SK-N-SH treated with all-trans-retinoic acid at 6 μM for 48 hours (cell line): ENCODE measurements around the gene CDKN2D.

ENCODE experiments used
- ATAC-seq: fragments of 200-7000 bp; cut with Tn5 transposase; 3 replicates; pipeline ENCODE4 v1.9.1; 2020; ENCODE audit warnings: mild to moderate bottlenecking, moderate library complexity
- ARNTL ChIP-seq: fragments of 450-650 bp; formaldehyde crosslinking; IDR thresholded peaks from 2 replicates; pipeline ENCODE4 v1.5.0; 2020; ENCODE audit warnings: low read depth, mild to moderate bottlenecking, moderate library complexity, borderline replicate concordance
- BACH2 ChIP-seq: fragments of 250-450 bp; sonication (Bioruptor Pico); IDR thresholded peaks from 2 replicates; pipeline ENCODE4 v1.9.0; 2021; ENCODE audit warnings: mild to moderate bottlenecking, borderline replicate concordance
- CSDC2 ChIP-seq: fragments of 250-450 bp; sonication (Bioruptor Pico); IDR thresholded peaks from 2 replicates; pipeline ENCODE4 v1.5.0; 2020; ENCODE audit warnings: mild to moderate bottlenecking, moderate library complexity
- ESRRG ChIP-seq: fragments of 250-450 bp; sonication (Bioruptor Pico); IDR thresholded peaks from 2 replicates; pipeline ENCODE4 v1.6.1; 2021; ENCODE audit warnings: mild to moderate bottlenecking
- GLIS3 ChIP-seq: fragments of 250-450 bp; sonication (Bioruptor Pico); IDR thresholded peaks from 2 replicates; pipeline ENCODE4 v1.5.0; 2020; ENCODE audit warnings: mild to moderate bottlenecking, moderate library complexity
- ISL1 ChIP-seq: fragments of 250-450 bp; sonication (Bioruptor Pico); IDR thresholded peaks from 2 replicates; pipeline ENCODE4 v2.1.2; 2022; ENCODE audit warnings: mild to moderate bottlenecking, moderate library complexity
- OSR1 ChIP-seq: fragments of 250-450 bp; sonication (Bioruptor Pico); IDR thresholded peaks from 2 replicates; pipeline ENCODE4 v1.8.0; 2022; ENCODE audit warnings: moderate library complexity, mild to moderate bottlenecking, inconsistent platforms
- PPARA ChIP-seq: fragments of 250-450 bp; sonication (Bioruptor Pico); IDR thresholded peaks from 2 replicates; pipeline ENCODE4 v1.5.0; 2020; ENCODE audit warnings: mild to moderate bottlenecking, borderline replicate concordance
- RARB ChIP-seq: fragments of 250-450 bp; sonication (Bioruptor Pico); IDR thresholded peaks from 2 replicates; pipeline ENCODE4 v1.8.0; 2021; ENCODE audit warnings: mild to moderate bottlenecking, moderate library complexity
- TCF4 ChIP-seq: fragments of 250-450 bp; sonication (Bioruptor Pico); IDR thresholded peaks from 2 replicates; pipeline ENCODE4 v1.8.0; 2021; ENCODE audit warnings: mild to moderate bottlenecking, moderate library complexity, borderline replicate concordance
- TOX ChIP-seq: fragments of 250-450 bp; sonication (Bioruptor Pico); IDR thresholded peaks from 2 replicates; pipeline ENCODE4 v1.8.0; 2021; ENCODE audit warnings: mild to moderate bottlenecking, moderate library complexity, borderline replicate concordance
- TSHZ2 ChIP-seq: fragments of 250-450 bp; sonication (Bioruptor Pico); IDR thresholded peaks from 2 replicates; pipeline ENCODE4 v1.5.0; 2020; ENCODE audit warnings: mild to moderate bottlenecking, moderate library complexity
- ZC3H10 ChIP-seq: fragments of 250-450 bp; sonication (Bioruptor Pico); IDR thresholded peaks from 2 replicates; pipeline ENCODE4 v1.5.1; 2021; ENCODE audit warnings: mild to moderate bottlenecking, moderate library complexity
- ZFP3 ChIP-seq: fragments of 250-450 bp; sonication (Bioruptor Pico); IDR thresholded peaks from 2 replicates; pipeline ENCODE4 v1.5.0; 2020; ENCODE audit warnings: mild to moderate bottlenecking, moderate library complexity
- ZFP30 ChIP-seq: fragments of 450-650 bp; formaldehyde crosslinking; IDR thresholded peaks from 2 replicates; pipeline ENCODE4 v1.5.0; 2022; ENCODE audit warnings: mild to moderate bottlenecking, moderate library complexity
- ZNF70 ChIP-seq: fragments of 450-650 bp; formaldehyde crosslinking; IDR thresholded peaks from 2 replicates; pipeline ENCODE4 v1.5.0; 2020; ENCODE audit warnings: mild to moderate bottlenecking, moderate library complexity
- TF ChIP-seq, protein P1 (sequence below): fragments of 250-450 bp; sonication (Bioruptor Pico); IDR thresholded peaks from 2 replicates; pipeline ENCODE4 v1.8.0; 2020; ENCODE audit warnings: mild to moderate bottlenecking, moderate library complexity, borderline replicate concordance
- TF ChIP-seq, protein P2 (sequence below): fragments of 250-450 bp; sonication (Bioruptor Pico); IDR thresholded peaks from 2 replicates; pipeline ENCODE4 v1.5.1; 2021; ENCODE audit warnings: mild to moderate bottlenecking, moderate library complexity

CDKN2D gene

DNA sequence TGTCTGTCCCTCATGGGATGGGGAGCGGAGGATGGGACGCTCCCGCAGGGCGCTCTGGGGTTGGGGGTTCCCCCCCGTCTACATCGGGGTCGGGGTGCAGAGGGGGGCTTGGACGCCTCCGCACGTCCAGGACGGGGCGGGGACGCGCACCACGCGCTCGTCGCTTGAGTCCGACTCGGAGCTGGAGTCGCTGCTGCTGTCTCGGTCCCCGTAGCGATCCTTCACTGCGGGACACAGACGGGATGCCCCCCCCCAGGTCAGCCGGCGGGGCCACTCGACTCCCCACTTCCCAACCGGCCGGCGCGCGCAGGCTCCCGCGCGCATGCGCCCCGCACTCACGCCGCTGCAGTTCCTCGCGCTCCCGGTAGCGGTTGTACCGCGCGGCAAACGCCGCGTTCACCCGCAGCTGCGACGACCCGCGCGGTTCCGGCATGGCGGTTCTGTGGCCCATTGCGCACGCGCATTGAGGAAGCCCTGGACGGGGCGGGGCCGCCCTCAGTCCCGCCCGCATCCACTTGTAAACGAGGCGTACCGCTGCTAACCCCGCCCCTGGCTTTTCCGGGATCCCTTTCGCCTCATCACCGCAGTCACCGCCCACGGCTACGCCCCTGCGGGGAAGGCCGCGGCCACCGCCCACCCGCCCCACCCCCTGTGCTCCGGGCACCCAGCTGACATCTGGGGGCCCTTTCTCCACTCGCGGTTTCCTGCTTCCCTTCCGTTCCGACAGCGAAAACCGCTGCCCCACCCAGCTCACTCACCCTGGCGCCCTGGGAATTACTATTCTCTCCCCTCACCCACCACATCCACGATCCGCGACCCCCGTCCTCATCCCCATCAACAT lies 3.0 kb downstream of the CDKN2D start, which contains the start of gene KRI1:
KRI1 (minus strand) TSS at position 444 of the 841 bp plus-strand sequence; CDS start at position 433, 11 bp downstream.
- ATAC-seq: peak; percentile 79
- TF ChIP-seq TSHZ2 (CRISPR knock-in tag): 0 out of 2 replicates have a peak, but pooled peaks have one; percentile 28
- TF ChIP-seq ESRRG: no peak

- TF ChIP-seq BACH2 (CRISPR knock-in tag): no peak
- TF ChIP-seq, protein P1, sequence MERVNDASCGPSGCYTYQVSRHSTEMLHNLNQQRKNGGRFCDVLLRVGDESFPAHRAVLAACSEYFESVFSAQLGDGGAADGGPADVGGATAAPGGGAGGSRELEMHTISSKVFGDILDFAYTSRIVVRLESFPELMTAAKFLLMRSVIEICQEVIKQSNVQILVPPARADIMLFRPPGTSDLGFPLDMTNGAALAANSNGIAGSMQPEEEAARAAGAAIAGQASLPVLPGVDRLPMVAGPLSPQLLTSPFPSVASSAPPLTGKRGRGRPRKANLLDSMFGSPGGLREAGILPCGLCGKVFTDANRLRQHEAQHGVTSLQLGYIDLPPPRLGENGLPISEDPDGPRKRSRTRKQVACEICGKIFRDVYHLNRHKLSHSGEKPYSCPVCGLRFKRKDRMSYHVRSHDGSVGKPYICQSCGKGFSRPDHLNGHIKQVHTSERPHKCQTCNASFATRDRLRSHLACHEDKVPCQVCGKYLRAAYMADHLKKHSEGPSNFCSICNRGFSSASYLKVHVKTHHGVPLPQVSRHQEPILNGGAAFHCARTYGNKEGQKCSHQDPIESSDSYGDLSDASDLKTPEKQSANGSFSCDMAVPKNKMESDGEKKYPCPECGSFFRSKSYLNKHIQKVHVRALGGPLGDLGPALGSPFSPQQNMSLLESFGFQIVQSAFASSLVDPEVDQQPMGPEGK (CRISPR knock-in tag): no peak
- no peak for TF ChIP-seq OSR1
- TF ChIP-seq CSDC2 (CRISPR knock-in tag): no peak
- no peak for TF ChIP-seq PPARA (CRISPR knock-in tag)
- TF ChIP-seq ZFP3: no peak
- TF ChIP-seq, protein P2, sequence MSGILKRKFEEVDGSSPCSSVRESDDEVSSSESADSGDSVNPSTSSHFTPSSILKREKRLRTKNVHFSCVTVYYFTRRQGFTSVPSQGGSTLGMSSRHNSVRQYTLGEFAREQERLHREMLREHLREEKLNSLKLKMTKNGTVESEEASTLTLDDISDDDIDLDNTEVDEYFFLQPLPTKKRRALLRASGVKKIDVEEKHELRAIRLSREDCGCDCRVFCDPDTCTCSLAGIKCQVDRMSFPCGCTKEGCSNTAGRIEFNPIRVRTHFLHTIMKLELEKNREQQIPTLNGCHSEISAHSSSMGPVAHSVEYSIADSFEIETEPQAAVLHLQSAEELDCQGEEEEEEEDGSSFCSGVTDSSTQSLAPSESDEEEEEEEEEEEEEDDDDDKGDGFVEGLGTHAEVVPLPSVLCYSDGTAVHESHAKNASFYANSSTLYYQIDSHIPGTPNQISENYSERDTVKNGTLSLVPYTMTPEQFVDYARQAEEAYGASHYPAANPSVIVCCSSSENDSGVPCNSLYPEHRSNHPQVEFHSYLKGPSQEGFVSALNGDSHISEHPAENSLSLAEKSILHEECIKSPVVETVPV: no peak
- no peak for TF ChIP-seq ZFP30 (CRISPR knock-in tag)
- no peak for TF ChIP-seq ARNTL (CRISPR knock-in tag)
- TF ChIP-seq RARB (CRISPR knock-in tag): no peak
- TF ChIP-seq TCF4 (CRISPR knock-in tag): no peak
- TF ChIP-seq TSHZ2 (CRISPR knock-in tag): no peak
- no peak for TF ChIP-seq ZC3H10 (CRISPR knock-in tag)
- TF ChIP-seq ZNF70 (CRISPR knock-in tag): no peak
- TF ChIP-seq ISL1 (CRISPR knock-in tag): no peak
- no peak for TF ChIP-seq TOX
- ATAC-seq: peak; percentile 23
These were observed 3.7 kb downstream of the CDKN2D start for GRCh38 chr19:10565028-10565566.

DNA sequence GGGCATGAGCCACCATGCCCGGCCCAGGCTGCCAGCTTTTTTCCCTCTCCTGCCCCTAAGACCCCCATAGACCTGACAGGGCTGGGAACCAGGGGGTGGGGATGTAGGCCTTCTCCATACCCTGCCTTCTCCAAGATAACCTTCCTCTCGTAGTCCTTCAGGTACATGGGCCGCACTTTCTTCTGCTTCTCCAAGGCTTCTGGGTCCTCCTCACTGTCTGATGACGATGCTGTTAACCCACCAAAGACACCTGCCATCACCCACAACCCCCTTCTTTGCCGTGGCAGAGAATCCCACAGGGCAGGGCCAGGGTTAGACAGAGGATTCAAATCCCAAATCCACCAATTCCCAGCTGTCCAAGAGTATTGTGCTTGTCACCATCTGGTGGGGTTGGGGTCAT lies 6.2 kb downstream of the CDKN2D start:
- ATAC-seq: no peak
- TF ChIP-seq, protein P2: no peak
- TF ChIP-seq PPARA (CRISPR knock-in tag) (no peak), ISL1 (CRISPR knock-in tag) (no peak), ZC3H10 (CRISPR knock-in tag) (no peak), TSHZ2 (CRISPR knock-in tag) (no peak), GLIS3 (CRISPR knock-in tag) (no peak), ZNF70 (CRISPR knock-in tag) (no peak), OSR1 (no peak), BACH2 (CRISPR knock-in tag) (no peak)
- TF ChIP-seq, all 23 proteins: peak for 0
